Measurements from ENCODE around the gene CLTA. TPM values are rescaled to one million over a fixed set of nuclear protein-coding genes. Genes with fewer than 3 reads are reported as not detected.
"Not testable (repeated sequence)": the region's sequence is repeated elsewhere in the genome, so short reads cannot be mapped to it uniquely, and the experiment has no call there.

The CLTA gene
- total RNA-seq, 1 donor from 2014 or later, result 104 TPM

GRCh38 chr9:36247356-36247755 lies 56.6 kb downstream of the CLTA start:
- peaks cover 28% of the 10 kb centered on the region for H3K4me1 Mint-ChIP-seq
- peaks cover 51% of the 10 kb centered on the region for H3K36me3 Mint-ChIP-seq (ENCODE audit: low read depth)
- ChIA-PET CTCF (interaction anchor here (1.1 to 6.7 kb wide), 2 partner anchors 28 to 82 kb away, joined by 3 to 51 read pairs; no protein-coding TSS in a partner anchor), POLR2A (interaction anchor here (2.8 kb wide), 1 partner anchor 11 kb away, joined by 12 read pairs; the partner anchor contains the start of gene GNE)
- no peaks in the 10 kb centered on the region for H3K27me3 Mint-ChIP-seq
- no peak for ATAC-seq (ENCODE audit: low read depth)
- intact Hi-C loops (cut with micrococcal nuclease), result no loop called here
- H3K27ac Mint-ChIP-seq, result no peak overlapping the region
- no peaks in the 10 kb centered on the region for H3K9me3 Mint-ChIP-seq
- no peak for DNase-seq
- H3K4me3 Mint-ChIP-seq, result no peak overlapping the region
- no peak for TF ChIP-seq CTCF (IDR thresholded peaks at IDR 0.05)

GRCh38 chr9:36248061-36248460 lies 57.3 kb downstream of the CLTA start:
- Mint-ChIP-seq H3K4me1 (peaks cover 28% of the 10 kb centered on the region), H3K36me3 (ENCODE audit: low read depth) (peaks cover 49% of the 10 kb centered on the region)
- intact Hi-C loops (cut with micrococcal nuclease), result loop anchor here (1.0 kb wide), 1 partner anchor 81 kb away; no protein-coding TSS in a partner anchor
- peak; percentile 71 for ATAC-seq (ENCODE audit: low read depth)
- H3K27me3 Mint-ChIP-seq, H3K9me3 Mint-ChIP-seq, H3K27ac Mint-ChIP-seq, DNase-seq, H3K4me3 Mint-ChIP-seq: not testable (repeated sequence)
- CTCF ChIA-PET, result interaction anchor here (0.6 to 6.7 kb wide), 3 partner anchors 27 to 109 kb away, joined by 3 to 51 read pairs (median 3); no protein-coding TSS in a partner anchor
- POLR2A ChIA-PET, result interaction anchor here (0.6 to 2.8 kb wide), 2 partner anchors 10 to 897 kb away, joined by 3 to 12 read pairs; partner anchors contain the start of gene GNE

- TF ChIP-seq CTCF (IDR thresholded peaks at IDR 0.05), result no peak
- Mint-ChIP-seq H3K4me3 (no peak overlapping the region), H3K27ac (no peak overlapping the region), H3K27me3 (no peaks in the 10 kb centered on the region), H3K9me3 (no peaks in the 10 kb centered on the region), H3K36me3 (ENCODE audit: low read depth) (peaks cover 40% of the 10 kb centered on the region), H3K4me1 (peaks cover 28% of the 10 kb centered on the region)
- no peak for ATAC-seq (ENCODE audit: low read depth)
- POLR2A ChIA-PET, result interaction anchor here (0.6 to 2.8 kb wide), 2 partner anchors 9 to 190 kb away, joined by 12 to 16 read pairs; partner anchors contain the start of gene GNE
- CTCF ChIA-PET, result interaction anchor here (0.6 to 6.7 kb wide), 2 partner anchors 80 to 151 kb away, joined by 3 to 51 read pairs; partner anchors contain the start of gene RNF38
- intact Hi-C loops (cut with micrococcal nuclease), result no loop called here
- no peak for DNase-seq
Measured at GRCh38 chr9:36249189-36249588, 58.5 kb downstream of the CLTA start.

- no peak for TF ChIP-seq CTCF (IDR thresholded peaks at IDR 0.05)
- DNase-seq (no peak), ATAC-seq (ENCODE audit: low read depth) (no peak)
- CTCF ChIA-PET, result interaction anchor here (6.7 kb wide), 1 partner anchor 79 kb away, joined by 51 read pairs; no protein-coding TSS in a partner anchor
- Mint-ChIP-seq H3K27ac (peak overlapping the region; percentile 27), H3K27me3 (no peaks in the 10 kb centered on the region), H3K36me3 (ENCODE audit: low read depth) (peaks cover 33% of the 10 kb centered on the region), H3K4me3 (no peak overlapping the region), H3K4me1 (peaks cover 28% of the 10 kb centered on the region), H3K9me3 (no peaks in the 10 kb centered on the region)
- POLR2A ChIA-PET, result interaction anchor here (0.6 kb wide), 1 partner anchor 17 kb away, joined by 3 read pairs; no protein-coding TSS in a partner anchor
- intact Hi-C loops (cut with micrococcal nuclease), result no loop called here
Measured at GRCh38 chr9:36250079-36250478, 59.4 kb downstream of the CLTA start.

- POLR2A ChIA-PET, result interaction anchor here (0.6 kb wide), 1 partner anchor 53 kb away, joined by 8 read pairs; no protein-coding TSS in a partner anchor
- DNase-seq (no peak), ATAC-seq (ENCODE audit: low read depth) (no peak)
- H3K36me3 Mint-ChIP-seq (ENCODE audit: low read depth), result peaks cover 22% of the 10 kb centered on the region
- no peak for TF ChIP-seq CTCF (IDR thresholded peaks at IDR 0.05)
- no peaks in the 10 kb centered on the region for H3K27me3 Mint-ChIP-seq
- no peaks in the 10 kb centered on the region for H3K9me3 Mint-ChIP-seq
- CTCF ChIA-PET, result interaction anchor here (6.7 kb wide), 1 partner anchor 78 kb away, joined by 51 read pairs; no protein-coding TSS in a partner anchor
- no peak overlapping the region for H3K27ac Mint-ChIP-seq
- H3K4me1 Mint-ChIP-seq, result peaks cover 28% of the 10 kb centered on the region
- intact Hi-C loops (cut with micrococcal nuclease), result no loop called here
- no peak overlapping the region for H3K4me3 Mint-ChIP-seq
Measured at GRCh38 chr9:36251428-36251827, 60.7 kb downstream of the CLTA start.
